Psoas muscle (tissue), 8 donors: ENCODE data around the gene NAA20. TPM values are rescaled to one million over a fixed set of nuclear protein-coding genes. Genes with fewer than 3 reads are reported as not detected.

ENCODE experiments used
- ATAC-seq, 4 donors: fragments of 200-7000 bp; cut with Tn5 transposase; one replicate each; pipeline ENCODE4 v1.9.1; 2020; ENCODE audit warnings: moderate library complexity in 3 of 4, mild to moderate bottlenecking in 2 of 4
- DNase-seq, 2 donors: peaks; one replicate each; pipeline ENCODE4 v3.0.0-alpha.2; 2020
- H3K27ac ChIP-seq: fragments of 200-600 bp; one replicate; pipeline ENCODE4 v1.8.0; 2022
- H3K27me3 ChIP-seq, 3 donors: fragments of 200-600 bp in 1 of 3; one replicate each; pipeline versions ENCODE4 v1.6.1 to v1.8.0; 2013 to 2022; ENCODE audit warnings: low read length in 2 of 3, mild to moderate bottlenecking in 2 of 3, moderate library complexity in 1 of 3; ENCODE audit not compliant: insufficient read depth in 3 of 3
- H3K36me3 ChIP-seq, 2 donors: fragments of 200-600 bp in 1 of 2; one replicate each; pipeline versions ENCODE4 v1.6.1 to v1.8.0; 2013 to 2022; ENCODE audit warnings: low read depth in 1 of 2, mild to moderate bottlenecking in 1 of 2, moderate library complexity in 1 of 2; ENCODE audit not compliant: insufficient read depth in 1 of 2
- H3K4me1 ChIP-seq: fragments of 200-600 bp; one replicate; pipeline ENCODE4 v1.8.0; 2022
- H3K4me3 ChIP-seq: fragments of 200-600 bp; one replicate; pipeline ENCODE4 v1.8.0; 2022; ENCODE audit warnings: mild to moderate bottlenecking
- H3K9me3 ChIP-seq: fragments of 200-600 bp; one replicate; pipeline ENCODE4 v1.8.0; 2022
- CTCF ChIP-seq: fragments of 200-600 bp; IDR thresholded peaks from one replicate; pipeline ENCODE4 v1.8.0; 2022; ENCODE audit warnings: antibody characterized with exemption
- WGBS, 3 donors: extraction: QIAGEN DNeasy Blood & Tissue Kit; methylation state at CpG; one replicate each; pipeline versions ENCODE4 v1.1.6 to v1.1.7; 2013; 5-methylcytosine and 5-hydroxymethylcytosine counted together
- intact Hi-C, 2 donors: fragments of 100-400 bp; cut with DNase I; formaldehyde crosslinking; loops; one replicate each; pipeline versions ENCODE4 v1.11.0 to v1.14.2; 2022
- polyA plus RNA-seq, 3 donors: library from polyadenylated mRNA; stranded (reverse); fragments of 200-250 nt; gene quantifications; one replicate each; pipeline ENCODE4 v1.2.3, GENCODE V29; 2013
- total RNA-seq, 4 donors: library from RNA; stranded (reverse); fragmentation: NEBNext Ultra II Directional in 2 of 4; extraction: Animal tissue kit (Norgen Biotek cat#: 25700) in 2 of 4; gene quantifications; one replicate each; pipeline versions ENCODE4 v1.2.1 to v1.2.4, GENCODE V29; 2021 to 2023
- donor health status: healthy with polysubstance abuse.
- donor health status: DM: no; HTN: no; CAD: no; lungs with moderate emphysema.
- donor health status: Bipolar disorder and iron deficiency.
- donor health status: healthy.
- donor health status: DM: yes; HTN: yes; CAD: no.
- donor health status: DM: no; HTN: no; CAD: no.
- donor health status: DM: no; HTN: no; CAD: no.
- donor health status: DM: yes; HTN: yes; CAD: no.

The NAA20 gene
- total and polyA plus RNA-seq, 7 donors: 64.2 to 121 (median 95.4) TPM

DNA sequence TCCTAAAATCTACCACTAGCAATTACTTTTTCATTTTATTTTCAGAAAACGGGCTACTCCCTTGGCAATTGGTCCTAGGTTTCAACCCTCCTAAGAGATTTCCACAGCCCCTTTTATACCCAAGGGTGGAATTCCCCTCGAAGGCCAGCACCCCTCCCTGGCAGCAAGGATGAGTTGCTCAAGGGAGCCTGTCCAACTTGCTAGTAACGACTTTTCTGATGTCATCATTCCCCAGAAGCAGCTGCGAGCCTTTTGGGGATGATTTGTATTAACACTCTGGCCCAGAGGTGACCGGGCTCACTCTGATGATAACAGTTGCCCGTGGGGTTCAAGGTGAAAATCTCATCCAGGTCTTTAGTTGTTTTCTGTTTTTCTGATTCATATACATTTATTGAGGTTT lies 30.7 kb upstream of the NAA20 start:
- H3K4me3 ChIP-seq: no peak overlapping the region
- ATAC-seq: peak; percentile 49 to 87 (median 66)
- DNase-seq: no peak
- intact Hi-C loops: no loop called here
- H3K9me3 ChIP-seq: no peaks in the 10 kb centered on the region
- peak overlapping the region; percentile 47 for H3K27ac ChIP-seq
- TF ChIP-seq CTCF: no peak
- no peaks in the 10 kb centered on the region for H3K27me3 ChIP-seq
- WGBS, 3 donors: 17 to 25% (median 19%) methylated on average over 6 of the region's 6 CpGs
- H3K4me1 ChIP-seq: peaks cover 41% of the 10 kb centered on the region
- H3K36me3 ChIP-seq: peaks cover 0 to 18% of the 10 kb centered on the region in 2 donors

DNA sequence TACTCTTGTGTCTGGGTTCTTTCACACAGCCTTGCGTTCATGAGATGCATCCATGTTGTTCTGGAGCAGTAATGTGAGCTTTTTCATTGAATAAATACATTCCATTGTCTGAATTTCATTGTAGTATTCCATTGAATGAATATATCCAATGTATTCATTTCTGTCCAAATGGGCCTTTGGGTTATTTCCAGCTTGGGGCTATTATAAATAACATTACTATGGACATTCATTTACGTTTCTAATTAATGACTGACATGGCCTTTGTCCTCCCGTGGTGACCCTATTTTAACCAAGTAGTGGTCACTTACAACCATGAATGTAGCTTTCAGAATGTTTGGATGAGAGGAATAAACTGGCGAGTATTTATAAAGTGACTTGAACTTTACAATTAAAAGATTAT lies 30.1 kb upstream of the NAA20 start:
- Histone ChIP-seq H3K9me3 (no peaks in the 10 kb centered on the region), H3K27ac (no peak overlapping the region), H3K27me3 (no peaks in the 10 kb centered on the region), H3K4me3 (no peak overlapping the region), H3K4me1 (peaks cover 47% of the 10 kb centered on the region), H3K36me3 (peaks cover 0 to 18% of the 10 kb centered on the region in 2 donors)
- intact Hi-C loops: no loop called here
- no peak for TF ChIP-seq CTCF
- DNase-seq (no peak), ATAC-seq (no peak)
- WGBS, 3 donors: 73 to 80% (median 74%) methylated on average over 4 of the region's 4 CpGs

DNA sequence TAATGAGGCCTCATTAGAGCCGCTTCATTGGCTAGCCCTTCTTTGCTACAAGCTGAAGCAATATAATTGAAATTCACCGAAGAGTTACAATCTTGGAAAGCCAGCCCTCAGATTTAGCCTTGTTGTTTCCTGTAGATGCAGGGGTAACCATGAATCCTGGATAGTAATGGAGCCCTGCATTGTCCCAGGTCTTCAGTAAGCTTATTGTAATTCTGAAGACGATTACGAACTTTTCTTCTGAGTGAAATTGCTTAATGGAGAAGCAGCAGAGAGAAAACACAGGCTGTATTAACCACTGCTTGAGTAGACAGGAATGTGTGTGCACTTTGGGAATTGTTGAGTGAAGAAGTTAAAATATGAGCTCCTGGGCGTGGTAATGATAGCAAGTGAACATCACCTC lies 26.3 kb upstream of the NAA20 start:
- ATAC-seq (no peak), DNase-seq (no peak)
- no peak for TF ChIP-seq CTCF
- peaks cover 0 to 20% of the 10 kb centered on the region in 2 donors for H3K36me3 ChIP-seq
- peaks cover 70% of the 10 kb centered on the region for H3K4me1 ChIP-seq
- intact Hi-C loops: loop anchor here (5.0 to 10.0 kb wide), 3 partner anchors 54 to 299 kb away; no protein-coding TSS in a partner anchor
- no peak overlapping the region for H3K4me3 ChIP-seq
- no peaks in the 10 kb centered on the region for H3K9me3 ChIP-seq
- 82 to 87% (median 86%) methylated on average over 5 of the region's 5 CpGs for WGBS, 3 donors
- no peaks in the 10 kb centered on the region for H3K27me3 ChIP-seq
- peak overlapping the region; percentile 25 for H3K27ac ChIP-seq

GRCh38 chr20:19991308-19991707 lies 25.9 kb upstream of the NAA20 start:
- H3K4me1 ChIP-seq: peaks cover 70% of the 10 kb centered on the region
- WGBS, 3 donors: 39 to 51% (median 45%) methylated on average over 1 of the region's 1 CpG
- DNase-seq (no peak), ATAC-seq (no peak)
- H3K9me3 ChIP-seq: no peaks in the 10 kb centered on the region
- intact Hi-C loops: loop anchor here (5.0 to 10.0 kb wide), 3 partner anchors 54 to 299 kb away; no protein-coding TSS in a partner anchor
- peaks cover 0 to 20% of the 10 kb centered on the region in 2 donors for H3K36me3 ChIP-seq
- no peak overlapping the region for H3K4me3 ChIP-seq
- no peak for TF ChIP-seq CTCF
- H3K27me3 ChIP-seq: no peaks in the 10 kb centered on the region
- peak overlapping the region; percentile 25 for H3K27ac ChIP-seq

GRCh38 chr20:19991854-19992253 lies 25.3 kb upstream of the NAA20 start:
- peaks cover 0 to 25% of the 10 kb centered on the region in 2 donors for H3K36me3 ChIP-seq
- peak overlapping the region; percentile 41 for H3K27ac ChIP-seq

More at GRCh38 chr20:19991854-19992253, 25.3 kb upstream of the NAA20 start:
- no peaks in the 10 kb centered on the region for H3K9me3 ChIP-seq
- WGBS, 3 donors: 81 to 89% (median 82%) methylated on average over 2 of the region's 2 CpGs
- ATAC-seq: no peak
- no peak for DNase-seq
- no peak overlapping the region for H3K4me3 ChIP-seq
- no peaks in the 10 kb centered on the region for H3K27me3 ChIP-seq
- intact Hi-C loops: loop anchor here (5.0 to 10.0 kb wide), 3 partner anchors 55 to 300 kb away; no protein-coding TSS in a partner anchor
- TF ChIP-seq CTCF: no peak
- H3K4me1 ChIP-seq: peaks cover 70% of the 10 kb centered on the region
